ENCODE measurements around the gene RAPGEF2. TPM values are rescaled to one million over a fixed set of nuclear protein-coding genes. Genes with fewer than 3 reads are reported as not detected.
A peak's percentile ranks its signal among the peaks of the same experiment; 100 is the strongest.

Gene RAPGEF2
- total RNA-seq, 1 experiment from 2014 or later = 29.8 TPM

DNA sequence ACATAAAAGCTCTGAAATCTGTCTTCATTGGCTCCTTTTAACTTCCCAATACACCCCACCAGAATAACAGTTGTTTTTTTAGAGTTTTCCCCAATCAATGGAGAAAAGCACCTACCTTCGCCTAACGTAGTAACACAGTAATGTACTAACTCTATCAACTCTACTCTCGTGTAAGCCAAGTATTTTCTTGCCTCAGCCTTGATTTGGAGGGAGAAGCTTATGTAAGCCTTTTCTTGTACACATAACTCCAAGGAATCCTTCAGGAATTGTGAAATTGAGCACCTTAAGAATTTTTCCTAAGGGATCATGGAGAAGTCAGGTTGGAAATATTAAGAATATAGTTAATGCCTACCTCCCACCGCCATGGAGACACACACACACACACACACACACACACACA is 181.2 kb downstream of the RAPGEF2 start:
- Histone ChIP-seq H2AFZ (no peak overlapping the region), H3K36me3 (ENCODE audit: low read depth) (no peaks in the 10 kb centered on the region), H3K79me2 (ENCODE audit: low read depth) (0 out of 2 replicates have a peak, but pooled peaks cover 3% of the 10 kb centered on the region), H4K20me1 (ENCODE audit: insufficient read depth) (no peaks in the 10 kb centered on the region), H3K27ac (peak overlapping the region; percentile 6; the same call in 1 of the 2 replicates), H3K9me3 (ENCODE audit: insufficient read depth, low read depth) (no peaks in the 10 kb centered on the region), H3K4me3 (no peak overlapping the region), H3K9me2 (ENCODE audit: insufficient read depth) (no peaks in the 10 kb centered on the region), H3F3A (ENCODE audit: insufficient read depth, low read depth) (no peaks in the 10 kb centered on the region), H3K4me2 (no peak overlapping the region; the same call in 1 of the 2 replicates), H3K27me3 (ENCODE audit: insufficient read depth, low read depth) (no peaks in the 10 kb centered on the region), H3K4me1 (replicated peaks; ENCODE audit: insufficient read depth) (peaks cover 17% of the 10 kb centered on the region)
- ChIA-PET POLR2A (ENCODE audit: unreplicated experiment) (interaction anchor here (0.6 kb wide), 1 partner anchor 56 kb away, joined by 3 read pairs; no protein-coding TSS in a partner anchor), CTCF (no interaction called here)
- no TSS peak for BruUV-seq (replicated peaks)
- intact Hi-C loops (cut with micrococcal nuclease; ENCODE audit: unreplicated experiment) = no loop called here
- TF ChIP-seq EZH2 (IDR thresholded peaks at IDR 0.05; ENCODE audit: low read depth) = no peak
- TF ChIP-seq, protein P1, sequence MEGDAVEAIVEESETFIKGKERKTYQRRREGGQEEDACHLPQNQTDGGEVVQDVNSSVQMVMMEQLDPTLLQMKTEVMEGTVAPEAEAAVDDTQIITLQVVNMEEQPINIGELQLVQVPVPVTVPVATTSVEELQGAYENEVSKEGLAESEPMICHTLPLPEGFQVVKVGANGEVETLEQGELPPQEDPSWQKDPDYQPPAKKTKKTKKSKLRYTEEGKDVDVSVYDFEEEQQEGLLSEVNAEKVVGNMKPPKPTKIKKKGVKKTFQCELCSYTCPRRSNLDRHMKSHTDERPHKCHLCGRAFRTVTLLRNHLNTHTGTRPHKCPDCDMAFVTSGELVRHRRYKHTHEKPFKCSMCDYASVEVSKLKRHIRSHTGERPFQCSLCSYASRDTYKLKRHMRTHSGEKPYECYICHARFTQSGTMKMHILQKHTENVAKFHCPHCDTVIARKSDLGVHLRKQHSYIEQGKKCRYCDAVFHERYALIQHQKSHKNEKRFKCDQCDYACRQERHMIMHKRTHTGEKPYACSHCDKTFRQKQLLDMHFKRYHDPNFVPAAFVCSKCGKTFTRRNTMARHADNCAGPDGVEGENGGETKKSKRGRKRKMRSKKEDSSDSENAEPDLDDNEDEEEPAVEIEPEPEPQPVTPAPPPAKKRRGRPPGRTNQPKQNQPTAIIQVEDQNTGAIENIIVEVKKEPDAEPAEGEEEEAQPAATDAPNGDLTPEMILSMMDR (conservative IDR thresholded peaks at IDR 0.05) = no peak
- no peak for DNase-seq

GRCh38 chr4:159284733-159285132 is 181.9 kb downstream of the RAPGEF2 start:
- POLR2A ChIA-PET (ENCODE audit: unreplicated experiment) = interaction anchor here (0.9 kb wide), 1 partner anchor 56 kb away, joined by 9 read pairs; no protein-coding TSS in a partner anchor
- intact Hi-C loops (cut with micrococcal nuclease; ENCODE audit: unreplicated experiment) = no loop called here
- no peaks in the 10 kb centered on the region for H3K27me3 ChIP-seq (ENCODE audit: insufficient read depth, low read depth)

DNA sequence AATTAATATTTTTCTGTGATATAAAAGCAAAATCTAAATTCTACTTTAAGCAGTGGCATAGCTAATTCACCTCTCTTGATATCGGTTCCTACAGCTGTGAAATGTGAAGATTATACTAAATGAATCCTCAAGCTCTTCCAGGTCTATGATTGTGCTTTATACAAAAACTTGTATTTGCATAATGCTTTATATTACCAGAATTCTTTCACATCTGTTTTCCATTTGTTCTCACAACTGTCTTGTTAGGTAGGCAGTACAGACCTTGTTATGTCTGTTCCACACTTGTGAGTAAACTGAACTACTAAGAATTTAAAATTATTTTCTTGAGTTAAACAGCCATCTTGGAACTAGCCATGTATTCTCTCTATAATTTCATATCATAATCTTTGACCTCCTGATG is 184.9 kb downstream of the RAPGEF2 start:
- no peak for DNase-seq
- Histone ChIP-seq H3K9me3 (ENCODE audit: insufficient read depth, low read depth) (no peaks in the 10 kb centered on the region), H3K9me2 (ENCODE audit: insufficient read depth) (no peaks in the 10 kb centered on the region), H3K4me2 (no peak overlapping the region), H3K27me3 (ENCODE audit: insufficient read depth, low read depth) (no peaks in the 10 kb centered on the region), H3K27ac (no peak overlapping the region), H4K20me1 (ENCODE audit: insufficient read depth) (no peaks in the 10 kb centered on the region), H3K4me3 (no peak overlapping the region), H3K79me2 (ENCODE audit: low read depth) (no peaks in the 10 kb centered on the region), H3K36me3 (ENCODE audit: low read depth) (no peaks in the 10 kb centered on the region), H2AFZ (no peak overlapping the region), H3F3A (ENCODE audit: insufficient read depth, low read depth) (no peaks in the 10 kb centered on the region), H3K4me1 (replicated peaks; ENCODE audit: insufficient read depth) (peaks cover 22% of the 10 kb centered on the region)
- ChIA-PET POLR2A (ENCODE audit: unreplicated experiment) (interaction anchor here (0.6 kb wide), 1 partner anchor 41 kb away, joined by 3 read pairs; no protein-coding TSS in a partner anchor), CTCF (no interaction called here)
- intact Hi-C loops (cut with micrococcal nuclease; ENCODE audit: unreplicated experiment) = no loop called here
- BruUV-seq (replicated peaks) = no TSS peak
- TF ChIP-seq EZH2 (IDR thresholded peaks at IDR 0.05; ENCODE audit: low read depth) = no peak
- TF ChIP-seq, protein P1 (conservative IDR thresholded peaks at IDR 0.05) = no peak

More at GRCh38 chr4:159284733-159285132, 181.9 kb downstream of the RAPGEF2 start:
- Histone ChIP-seq H3K9me3 (ENCODE audit: insufficient read depth, low read depth) (no peaks in the 10 kb centered on the region), H3K9me2 (ENCODE audit: insufficient read depth) (no peaks in the 10 kb centered on the region), H3K4me1 (replicated peaks; ENCODE audit: insufficient read depth) (peaks cover 17% of the 10 kb centered on the region), H2AFZ (no peak overlapping the region), H4K20me1 (ENCODE audit: insufficient read depth) (no peaks in the 10 kb centered on the region), H3K4me2 (no peak overlapping the region), H3K27ac (no peak overlapping the region), H3F3A (ENCODE audit: insufficient read depth, low read depth) (no peaks in the 10 kb centered on the region), H3K36me3 (ENCODE audit: low read depth) (no peaks in the 10 kb centered on the region), H3K4me3 (no peak overlapping the region), H3K79me2 (ENCODE audit: low read depth) (0 out of 2 replicates have a peak, but pooled peaks cover 3% of the 10 kb centered on the region)
- DNase-seq = no peak
- TF ChIP-seq, protein P1 (conservative IDR thresholded peaks at IDR 0.05) = no peak
- no peak for TF ChIP-seq EZH2 (IDR thresholded peaks at IDR 0.05; ENCODE audit: low read depth)
- BruUV-seq (replicated peaks) = no TSS peak
- CTCF ChIA-PET = no interaction called here

All from PC-9 (cell line).